Spleen (tissue), 11 donors: ENCODE results near the gene WFIKKN2. TPM values are rescaled to one million over a fixed set of nuclear protein-coding genes. Genes with fewer than 3 reads are reported as not detected.

Experiments
- DNase-seq: peaks from one replicate; pipeline ENCODE4 v3.0.0-alpha.2; 2020
- H3K27ac ChIP-seq, 8 donors: fragments of 200-600 bp; sonication (generic) in 7 of 8; 1 replicate in 4 of 8; 2 replicates in 4 of 8; pipeline versions ENCODE4 v1.5.0 to v1.8.0; 2016 to 2021; ENCODE audit warnings: inconsistent platforms in 4 of 8, mild to moderate bottlenecking in 4 of 8, moderate library complexity in 1 of 8
- H3K27me3 ChIP-seq, 7 donors: fragments of 200-600 bp; sonication (generic) in 6 of 7; replicated peaks in 1 of 7; 1 replicate in 4 of 7; 2 replicates in 3 of 7; pipeline versions ENCODE4 v1.5.0 to v1.8.0; 2016 to 2021; ENCODE audit warnings: inconsistent platforms in 3 of 7, mild to moderate bottlenecking in 1 of 7
- H3K36me3 ChIP-seq, 6 donors: fragments of 200-600 bp; sonication (generic) in 5 of 6; 1 replicate in 4 of 6; 2 replicates in 2 of 6; pipeline versions ENCODE4 v1.5.0 to v1.8.0; 2016 to 2021; ENCODE audit warnings: inconsistent platforms in 2 of 6
- H3K4me1 ChIP-seq, 6 donors: fragments of 200-600 bp; sonication (generic) in 5 of 6; 1 replicate in 3 of 6; 2 replicates in 3 of 6; pipeline versions ENCODE4 v1.5.0 to v1.8.0; 2016 to 2021; ENCODE audit warnings: inconsistent platforms in 3 of 6
- H3K4me3 ChIP-seq, 8 donors: fragments of 200-600 bp; sonication (generic) in 7 of 8; 1 replicate in 4 of 8; 2 replicates in 4 of 8; pipeline versions ENCODE4 v1.5.0 to v1.8.0; 2016 to 2021; ENCODE audit warnings: inconsistent platforms in 4 of 8, mild to moderate bottlenecking in 4 of 8, moderate library complexity in 2 of 8
- H3K9me3 ChIP-seq, 8 donors: fragments of 200-600 bp; sonication (generic) in 7 of 8; 1 replicate in 4 of 8; 2 replicates in 4 of 8; pipeline versions ENCODE4 v1.5.0 to v1.8.0; 2016 to 2021; ENCODE audit warnings: inconsistent platforms in 4 of 8
- POLR2A ChIP-seq, 3 donors: fragments of 450-650 bp; IDR thresholded peaks; one replicate each; pipeline ENCODE4 v1.5.1; 2017; ENCODE audit warnings: antibody characterized with exemption in 3 of 3, mild to moderate bottlenecking in 1 of 3
- POLR2AphosphoS5 ChIP-seq, 3 donors: sonication (generic); formaldehyde crosslinking; IDR thresholded peaks; one replicate each; pipeline ENCODE4 v1.5.1; 2017; ENCODE audit warnings: antibody characterized with exemption in 3 of 3
- WGBS, 5 donors: extraction: QIAGEN DNeasy Blood & Tissue Kit in 3 of 5; methylation state at CpG; one replicate each; pipeline versions ENCODE4 v1.1.5 to v1.1.7; 2013 to 2018; 5-methylcytosine and 5-hydroxymethylcytosine counted together
- intact Hi-C: fragments of 100-400 bp; cut with DNase I; formaldehyde crosslinking; loops from one replicate; pipeline ENCODE4 v1.15.0; 2023; ENCODE audit warnings: low total_unique reads
- polyA plus RNA-seq, 3 donors: library from polyadenylated mRNA; stranded (reverse); fragments of 200-250 nt; gene quantifications; one replicate each; pipeline ENCODE4 v1.2.1, GENCODE V29; 2013
- total RNA-seq, 7 donors: library from RNA; depleted of rRNA in 3 of 7; stranded (reverse); fragments of >200 nt in 3 of 7; fragmentation: NEBNext Ultra II Directional in 4 of 7; extraction: Animal tissue kit (Norgen Biotek cat#: 25700) in 4 of 7; gene quantifications; one replicate each; pipeline versions ENCODE4 v1.1.0 to v1.2.1, GENCODE V29; 2016 to 2021
- TF ChIP-seq, protein P1 (sequence below), 11 experiments: fragments of 200-600 bp in 7 of 11; fragments of 450-650 bp in 4 of 11; sonication (generic) in 4 of 11; IDR thresholded peaks in 8 of 11; conservative IDR thresholded peaks in 3 of 11; 1 replicate in 7 of 11; 2 replicates in 4 of 11; pipeline versions ENCODE4 v1.4.0 to v1.8.0; 2016 to 2021; ENCODE audit warnings: antibody characterized with exemption in 11 of 11, inconsistent platforms in 4 of 11, mild to moderate bottlenecking in 1 of 11
- donor health status: healthy with polysubstance abuse.
- donor health status: DM: no; HTN: no; CAD: no; lungs with moderate emphysema.
- donor health status: DM: no; HTN: no; CAD: no.
- donor health status: Bipolar disorder and iron deficiency.
- donor health status: healthy.
- donor health status: DM: no; HTN: no; CAD: no.
- donor health status: DM: yes; HTN: yes; CAD: no.

The WFIKKN2 gene
- total and polyA plus RNA-seq, 10 donors: 0.02 to 0.51 (median 0.10) TPM; not detected in 4

GRCh38 chr17:50843150-50843905 lies 7.9 kb downstream of the WFIKKN2 start:
- H3K27me3 ChIP-seq: no peaks in the 10 kb centered on the region
- no peaks in the 10 kb centered on the region for H3K36me3 ChIP-seq
- H3K9me3 ChIP-seq: peaks cover 0 to 4% (median under 1%) of the 10 kb centered on the region in 8 donors
- 79 to 89% (median 87%) methylated on average over 15 to 16 of the region's 16 CpGs for WGBS, 5 donors
- no peak for DNase-seq
- no peak overlapping the region for H3K27ac ChIP-seq
- no peak overlapping the region for H3K4me3 ChIP-seq
- H3K4me1 ChIP-seq: peaks cover 0 to 6% (median 0%) of the 10 kb centered on the region in 6 donors
- intact Hi-C loops: loop anchor here (10.0 kb wide), 1 partner anchor 299 kb away; the partner anchor contains the start of gene SPATA20
- TF ChIP-seq, protein P1, sequence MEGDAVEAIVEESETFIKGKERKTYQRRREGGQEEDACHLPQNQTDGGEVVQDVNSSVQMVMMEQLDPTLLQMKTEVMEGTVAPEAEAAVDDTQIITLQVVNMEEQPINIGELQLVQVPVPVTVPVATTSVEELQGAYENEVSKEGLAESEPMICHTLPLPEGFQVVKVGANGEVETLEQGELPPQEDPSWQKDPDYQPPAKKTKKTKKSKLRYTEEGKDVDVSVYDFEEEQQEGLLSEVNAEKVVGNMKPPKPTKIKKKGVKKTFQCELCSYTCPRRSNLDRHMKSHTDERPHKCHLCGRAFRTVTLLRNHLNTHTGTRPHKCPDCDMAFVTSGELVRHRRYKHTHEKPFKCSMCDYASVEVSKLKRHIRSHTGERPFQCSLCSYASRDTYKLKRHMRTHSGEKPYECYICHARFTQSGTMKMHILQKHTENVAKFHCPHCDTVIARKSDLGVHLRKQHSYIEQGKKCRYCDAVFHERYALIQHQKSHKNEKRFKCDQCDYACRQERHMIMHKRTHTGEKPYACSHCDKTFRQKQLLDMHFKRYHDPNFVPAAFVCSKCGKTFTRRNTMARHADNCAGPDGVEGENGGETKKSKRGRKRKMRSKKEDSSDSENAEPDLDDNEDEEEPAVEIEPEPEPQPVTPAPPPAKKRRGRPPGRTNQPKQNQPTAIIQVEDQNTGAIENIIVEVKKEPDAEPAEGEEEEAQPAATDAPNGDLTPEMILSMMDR (IDR thresholded peaks at IDR 0.05 in 8 of 11, conservative IDR thresholded peaks at IDR 0.05 in 3 of 11): no peak
- no peak for TF ChIP-seq POLR2AphosphoS5 (IDR thresholded peaks at IDR 0.05)
- TF ChIP-seq POLR2A (IDR thresholded peaks at IDR 0.05): no peak

- Histone ChIP-seq H3K27ac (no peak overlapping the region), H3K9me3 (peaks cover 0 to 12% (median 8%) of the 10 kb centered on the region in 8 donors), H3K27me3 (no peaks in the 10 kb centered on the region), H3K4me1 (peaks cover 0 to 6% (median 0%) of the 10 kb centered on the region in 6 donors), H3K4me3 (no peak overlapping the region), H3K36me3 (no peaks in the 10 kb centered on the region)
- intact Hi-C loops: loop anchor here (10.0 kb wide), 1 partner anchor 299 kb away; the partner anchor contains the start of gene SPATA20
- TF ChIP-seq POLR2A (IDR thresholded peaks at IDR 0.05) (no peak), POLR2AphosphoS5 (IDR thresholded peaks at IDR 0.05) (no peak)
- TF ChIP-seq, protein P1 (IDR thresholded peaks at IDR 0.05 in 8 of 11, conservative IDR thresholded peaks at IDR 0.05 in 3 of 11): no peak
- WGBS, 5 donors: 85 to 94% (median 92%) methylated on average over 14 of the region's 14 CpGs
- no peak for DNase-seq
Observed at GRCh38 chr17:50844117-50844700, 8.8 kb downstream of the WFIKKN2 start.

GRCh38 chr17:50845240-50846147 lies 10.1 kb downstream of the WFIKKN2 start:
- no peak for DNase-seq
- H3K27me3 ChIP-seq: no peaks in the 10 kb centered on the region
- no peaks in the 10 kb centered on the region for H3K36me3 ChIP-seq
- TF ChIP-seq POLR2A (IDR thresholded peaks at IDR 0.05): no peak
- TF ChIP-seq, protein P1 (IDR thresholded peaks at IDR 0.05 in 8 of 11, conservative IDR thresholded peaks at IDR 0.05 in 3 of 11): no peak
- no peak for TF ChIP-seq POLR2AphosphoS5 (IDR thresholded peaks at IDR 0.05)
- 84 to 93% (median 91%) methylated on average over 10 to 12 of the region's 12 CpGs for WGBS, 5 donors
- peaks cover 0 to 14% (median 8%) of the 10 kb centered on the region in 8 donors for H3K9me3 ChIP-seq
- H3K4me3 ChIP-seq: no peak overlapping the region
- intact Hi-C loops: loop anchor here (10.0 kb wide), 1 partner anchor 301 kb away; the partner anchor contains the start of gene SPATA20
- peaks cover 0 to 6% (median 0%) of the 10 kb centered on the region in 6 donors for H3K4me1 ChIP-seq
- H3K27ac ChIP-seq: no peak overlapping the region
